ENCODE results near the gene GNG4.

DNA sequence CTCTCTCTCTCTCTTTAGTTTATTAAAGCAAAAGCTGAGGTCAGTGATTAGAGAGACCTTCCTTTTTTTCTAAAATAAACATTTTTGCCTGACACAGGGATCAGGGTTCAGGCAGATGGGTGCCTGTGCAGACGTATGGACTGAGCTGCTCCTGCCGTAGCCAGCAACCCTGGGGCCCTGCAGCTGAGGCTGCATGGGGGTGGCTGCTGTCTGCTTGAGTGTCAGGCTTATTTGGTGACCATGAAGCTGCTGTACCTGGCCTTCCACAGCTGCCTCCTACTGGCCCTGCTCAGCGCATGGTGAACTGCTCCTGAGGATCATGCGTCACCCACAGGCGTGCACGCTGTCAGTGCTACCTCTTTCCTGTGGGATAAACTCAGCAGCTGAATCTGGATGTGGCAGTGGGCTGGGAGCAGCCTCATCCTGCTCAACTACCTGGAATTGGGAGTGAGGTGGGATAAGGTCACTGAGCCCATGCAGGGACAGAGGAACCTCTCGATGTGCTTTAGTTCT, 35.1 kb downstream of the GNG4 start:
- TF ChIP-seq POLR2A (IDR thresholded peaks at IDR 0.05; ENCODE audit: low read depth, low read length): no peak
- TF ChIP-seq POLR2AphosphoS5 (IDR thresholded peaks at IDR 0.05; ENCODE audit: low read depth, low read length): no peak
- no peak for TF ChIP-seq SPI1 (IDR thresholded peaks at IDR 0.05; ENCODE audit: low read depth, low read length)
- no peak for TF ChIP-seq POU2F2 (IDR thresholded peaks at IDR 0.05; ENCODE audit: low read depth, low read length)
